Measurements from ENCODE around the gene NLGN1. TPM values are rescaled to one million over a fixed set of nuclear protein-coding genes. Genes with fewer than 3 reads are reported as not detected.

The NLGN1 gene
- total and polyA plus RNA-seq, 2 of the 8 experiments (the other 6 are each of a cell fraction or from before 2014, with no cell fraction given) = 7.8 to 14.8 TPM

GRCh38 chr3:174333640-174334039 lies 936.1 kb downstream of the NLGN1 start:
- H3K14ac ChIP-seq (ENCODE audit: insufficient read length) = no peak overlapping the region
- no peak overlapping the region for H3K27ac ChIP-seq (ENCODE audit: low read depth, low read length)
- H4K5ac ChIP-seq (ENCODE audit: insufficient read length, low read depth, low read length) = no peak overlapping the region
- 95% methylated on average over 2 of the region's 2 CpGs; no CpG with 5 or more reads in 1 of the 2 experiments for WGBS, 2 experiments (ENCODE audit: extremely low coverage in 1 of 2, insufficient coverage in 1 of 2, insufficient read length in 1 of 2, insufficient replicate concordance in 2 of 2, low coverage in 1 of 2, low lambda C conversion rate in 2 of 2, missing lambda C conversion rate in 1 of 2)
- H2BK5ac ChIP-seq (ENCODE audit: low read depth, low read length) = no peak overlapping the region
- H2BK120ac ChIP-seq (replicated peaks; ENCODE audit: low read depth, low read length) = no peak overlapping the region
- ChIA-PET POLR2A (ENCODE audit: partially characterized antibody) (interaction anchor here (0.7 kb wide), 1 partner anchor 9 kb away, joined by 3 read pairs; no protein-coding TSS in a partner anchor), CTCF (ENCODE audit: partially characterized antibody) (interaction anchor here (0.6 kb wide), 1 partner anchor 1615 kb away, joined by 3 read pairs; no protein-coding TSS in a partner anchor)
- no peak overlapping the region for H2BK20ac ChIP-seq (ENCODE audit: low read length)
- no peak overlapping the region for H2AK5ac ChIP-seq (ENCODE audit: low read depth, low read length)
- no peaks in the 10 kb centered on the region for H3K79me2 ChIP-seq (ENCODE audit: control insufficient read depth in 1 of 2, insufficient read depth in 2 of 2, low read length in 2 of 2)
- H3K18ac ChIP-seq (ENCODE audit: extremely low read depth, low read length) = no peak overlapping the region
- no peak overlapping the region for H3K4me2 ChIP-seq (ENCODE audit: insufficient read depth in 1 of 2, low read depth in 2 of 2, low read length in 2 of 2)
- H4K8ac ChIP-seq (ENCODE audit: extremely low read depth, insufficient read depth, low read length) = no peak overlapping the region
- H2BK12ac ChIP-seq (ENCODE audit: low read depth, low read length) = no peak overlapping the region
- H4K20me1 ChIP-seq (replicated peaks in 1 of 2; ENCODE audit: control insufficient read depth in 1 of 2, insufficient read depth in 2 of 2, low read length in 2 of 2) = no peaks in the 10 kb centered on the region
- no peak overlapping the region for H3K56ac ChIP-seq (replicated peaks; ENCODE audit: insufficient read length, low read depth, low read length)
- H2BK15ac ChIP-seq (ENCODE audit: low read length) = no peak overlapping the region
- H3K9ac ChIP-seq (replicated peaks in 1 of 4; ENCODE audit: extremely low read depth in 1 of 4, low read depth in 3 of 4, low read length in 3 of 4) = no peak overlapping the region
- no peak overlapping the region for H3K4me3 ChIP-seq (ENCODE audit: extremely low read depth in 1 of 4, insufficient read depth in 2 of 4, low read depth in 3 of 4, low read length in 4 of 4)
- no peaks in the 10 kb centered on the region for H3K36me3 ChIP-seq (ENCODE audit: control insufficient read depth in 2 of 4, insufficient read depth in 4 of 4, low read length in 3 of 4)
- DNase-seq (ENCODE audit: low read depth in 1 of 2, low spot score in 2 of 2) (no peak), FAIRE-seq (no peak)
- no peak overlapping the region for H3K23ac ChIP-seq (ENCODE audit: insufficient read length)
- H3K23me2 ChIP-seq (ENCODE audit: low read depth, low read length) = no peaks in the 10 kb centered on the region
- no peak overlapping the region for H4K91ac ChIP-seq (replicated peaks; ENCODE audit: insufficient read length, low read length)
- no peaks in the 10 kb centered on the region for H3K9me3 ChIP-seq (ENCODE audit: insufficient read depth in 2 of 2, low read depth in 1 of 2, low read length in 1 of 2)
- H3K4me1 ChIP-seq (replicated peaks in 1 of 4; ENCODE audit: control insufficient read depth in 3 of 4, insufficient read depth in 4 of 4, low read length in 3 of 4) = peaks cover 0 to 5% (median 0%) of the 10 kb centered on the region in 4 experiments; a peak in 2 of 7 replicates
- no peak overlapping the region for H2AFZ ChIP-seq (ENCODE audit: low read length)
- no peaks in the 10 kb centered on the region for H3K27me3 ChIP-seq (replicated peaks in 1 of 4; ENCODE audit: control insufficient read depth in 3 of 4, extremely low read depth in 1 of 4, insufficient read depth in 3 of 4, low read length in 3 of 4)
- no peaks in the 10 kb centered on the region for H3K79me1 ChIP-seq (ENCODE audit: low read depth, low read length)
- no peak for TF ChIP-seq CBX5 (IDR thresholded peaks at IDR 0.05; ENCODE audit: low read depth, low read length)
- no peak for TF ChIP-seq RFX5 (IDR thresholded peaks at IDR 0.05; ENCODE audit: borderline replicate concordance, low read depth, low read length)
- no peak for TF ChIP-seq SRF (IDR thresholded peaks at IDR 0.05; ENCODE audit: low read depth, low read length)
- TF ChIP-seq CHD1 (IDR thresholded peaks at IDR 0.05; ENCODE audit: low read depth, low read length) = no peak
- no peak for TF ChIP-seq SUZ12 (IDR thresholded peaks at IDR 0.05; ENCODE audit: low read length)
- no peak for TF ChIP-seq KDM4A (IDR thresholded peaks at IDR 0.05; ENCODE audit: low read depth, low read length, severe bottlenecking)
- TF ChIP-seq ASH2L (IDR thresholded peaks at IDR 0.05; ENCODE audit: low read length) = no peak
- TF ChIP-seq ZNF274 (IDR thresholded peaks at IDR 0.05; ENCODE audit: borderline replicate concordance, extremely low read depth, low read length) = no peak
- TF ChIP-seq BRCA1 (IDR thresholded peaks at IDR 0.05; ENCODE audit: low read depth, low read length) = no peak
- no peak for TF ChIP-seq SIRT6 (IDR thresholded peaks at IDR 0.05; ENCODE audit: low read length)
- no peak for TF ChIP-seq RAD21 (IDR thresholded peaks at IDR 0.05 in 1 of 2, conservative IDR thresholded peaks at IDR 0.05 in 1 of 2; ENCODE audit: low read depth in 2 of 2, low read length in 2 of 2)
- H3K4ac ChIP-seq (replicated peaks; ENCODE audit: insufficient read length, low read depth, low read length) = no peak overlapping the region
